Neural cell (in vitro differentiated cells): ENCODE measurements around the gene ST8SIA6.

Source experiments
- EP300 ChIP-seq: fragments of 450-650 bp; conservative IDR thresholded peaks from 2 replicates; pipeline ENCODE4 v1.6.1; 2014; ENCODE audit warnings: antibody characterized with exemption, mild to moderate bottlenecking, moderate library complexity; ENCODE audit not compliant: poor library complexity, severe bottlenecking
- SMC3 ChIP-seq: fragments of 450-650 bp; conservative IDR thresholded peaks from 2 replicates; pipeline ENCODE4 v1.6.1; 2014; ENCODE audit warnings: antibody characterized with exemption, mild to moderate bottlenecking, moderate library complexity; ENCODE audit not compliant: poor library complexity
- TAF1 ChIP-seq: IDR thresholded peaks from 2 replicates; pipeline ENCODE4 v1.6.1; 2012; ENCODE audit warnings: low read depth
- TF ChIP-seq, protein P1 (sequence below): fragments of 450-650 bp; IDR thresholded peaks from 2 replicates; pipeline ENCODE4 v1.5.1; 2014; ENCODE audit warnings: antibody characterized with exemption, mild to moderate bottlenecking, moderate library complexity; ENCODE audit not compliant: poor library complexity, severe bottlenecking

DNA sequence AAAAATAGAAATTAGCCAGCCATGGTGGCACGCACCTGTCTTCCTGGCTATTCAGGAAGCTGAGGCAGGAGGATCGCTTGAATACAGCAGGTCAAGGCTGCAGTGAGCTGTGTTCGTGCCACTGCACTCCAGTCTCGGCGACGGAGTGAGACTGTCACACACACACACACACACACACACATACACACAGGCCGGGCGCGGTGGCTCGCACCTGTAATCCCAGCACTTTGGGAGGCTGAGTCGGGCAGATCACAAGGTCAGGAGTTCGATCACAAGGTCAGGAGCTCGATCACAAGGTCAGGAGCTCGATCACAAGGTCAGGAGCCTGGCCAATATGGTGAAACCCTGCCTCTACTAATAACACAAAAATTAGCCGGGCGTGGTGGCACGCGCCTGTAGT, 68.4 kb downstream of the ST8SIA6 start:
- TF ChIP-seq EP300: no peak
- TF ChIP-seq, protein P1, sequence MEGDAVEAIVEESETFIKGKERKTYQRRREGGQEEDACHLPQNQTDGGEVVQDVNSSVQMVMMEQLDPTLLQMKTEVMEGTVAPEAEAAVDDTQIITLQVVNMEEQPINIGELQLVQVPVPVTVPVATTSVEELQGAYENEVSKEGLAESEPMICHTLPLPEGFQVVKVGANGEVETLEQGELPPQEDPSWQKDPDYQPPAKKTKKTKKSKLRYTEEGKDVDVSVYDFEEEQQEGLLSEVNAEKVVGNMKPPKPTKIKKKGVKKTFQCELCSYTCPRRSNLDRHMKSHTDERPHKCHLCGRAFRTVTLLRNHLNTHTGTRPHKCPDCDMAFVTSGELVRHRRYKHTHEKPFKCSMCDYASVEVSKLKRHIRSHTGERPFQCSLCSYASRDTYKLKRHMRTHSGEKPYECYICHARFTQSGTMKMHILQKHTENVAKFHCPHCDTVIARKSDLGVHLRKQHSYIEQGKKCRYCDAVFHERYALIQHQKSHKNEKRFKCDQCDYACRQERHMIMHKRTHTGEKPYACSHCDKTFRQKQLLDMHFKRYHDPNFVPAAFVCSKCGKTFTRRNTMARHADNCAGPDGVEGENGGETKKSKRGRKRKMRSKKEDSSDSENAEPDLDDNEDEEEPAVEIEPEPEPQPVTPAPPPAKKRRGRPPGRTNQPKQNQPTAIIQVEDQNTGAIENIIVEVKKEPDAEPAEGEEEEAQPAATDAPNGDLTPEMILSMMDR: no peak
- no peak for TF ChIP-seq TAF1
- TF ChIP-seq SMC3: no peak
